ENCODE data around the gene OR1Q1.
"Not testable (repeated sequence)": the region's sequence is repeated elsewhere in the genome, so short reads cannot be mapped to it uniquely, and the experiment has no call there.

Gene OR1Q1, protein sequence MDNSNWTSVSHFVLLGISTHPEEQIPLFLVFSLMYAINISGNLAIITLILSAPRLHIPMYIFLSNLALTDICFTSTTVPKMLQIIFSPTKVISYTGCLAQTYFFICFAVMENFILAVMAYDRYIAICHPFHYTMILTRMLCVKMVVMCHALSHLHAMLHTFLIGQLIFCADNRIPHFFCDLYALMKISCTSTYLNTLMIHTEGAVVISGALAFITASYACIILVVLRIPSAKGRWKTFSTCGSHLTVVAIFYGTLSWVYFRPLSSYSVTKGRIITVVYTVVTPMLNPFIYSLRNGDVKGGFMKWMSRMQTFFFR

DNA sequence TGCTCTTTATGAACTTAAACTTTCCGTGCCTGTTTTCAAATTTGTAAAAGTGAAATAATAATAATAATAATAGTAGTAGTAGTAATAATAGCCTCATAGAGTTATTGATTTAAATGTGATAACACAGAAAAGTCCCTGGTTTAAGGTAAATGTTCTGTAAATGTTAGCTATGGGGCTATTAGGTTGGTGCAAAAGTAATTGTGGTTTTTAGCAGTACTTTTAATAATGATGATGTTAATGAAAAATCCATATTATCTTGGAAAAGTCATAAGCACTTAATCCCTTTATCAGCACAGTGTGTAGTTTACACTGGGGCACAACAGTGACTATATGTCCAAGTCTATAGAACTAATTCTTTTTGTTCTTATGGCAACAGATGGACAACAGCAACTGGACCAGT is at the start of gene OR1Q1:
Gene OR1Q1 (plus strand): TSS at position 377 of the 400 bp plus-strand sequence. CDS start 0 bp downstream, at position 377.
- DNase-seq: no peak

DNA sequence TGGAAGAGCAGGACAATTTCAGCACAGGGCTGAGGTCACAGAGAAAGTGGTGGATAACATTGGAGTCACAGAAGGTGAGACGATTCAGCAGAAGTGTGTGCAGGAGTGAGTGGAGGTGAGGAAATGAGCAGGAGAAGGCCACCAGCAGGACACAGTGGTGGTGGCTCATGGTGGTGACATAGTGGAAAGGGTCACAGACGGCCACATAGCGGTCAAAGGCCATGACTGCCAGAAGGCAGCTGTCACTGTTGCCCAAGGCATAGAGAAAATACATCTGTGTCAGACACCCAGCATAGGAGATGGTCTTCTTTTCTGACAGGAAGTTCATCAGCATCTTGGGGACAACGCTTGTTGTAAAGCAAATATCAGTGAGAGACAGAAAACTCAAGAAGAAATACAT is 46.6 kb upstream of the OR1Q1 start:
- no peak for DNase-seq

DNA sequence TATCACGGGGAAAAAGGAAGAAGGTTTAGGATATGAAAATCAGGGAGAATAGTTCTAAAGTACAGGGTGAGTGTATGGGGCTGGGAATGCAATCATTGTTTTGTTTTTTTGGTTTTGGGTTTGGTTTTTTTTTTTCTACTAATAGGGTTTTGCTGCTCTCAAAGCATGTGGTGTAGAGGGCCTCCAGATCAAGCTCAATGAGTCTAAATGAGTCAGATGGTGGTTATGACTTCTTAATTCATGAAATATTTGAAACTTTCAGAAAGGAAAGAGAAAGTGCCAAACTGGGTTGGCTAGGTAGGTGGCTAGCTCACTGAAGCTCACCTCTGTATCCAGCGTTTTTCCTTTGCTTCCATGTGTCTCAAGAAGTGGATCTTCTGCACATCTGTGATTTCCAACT is 42.1 kb upstream of the OR1Q1 start:
- no peak for DNase-seq

DNA sequence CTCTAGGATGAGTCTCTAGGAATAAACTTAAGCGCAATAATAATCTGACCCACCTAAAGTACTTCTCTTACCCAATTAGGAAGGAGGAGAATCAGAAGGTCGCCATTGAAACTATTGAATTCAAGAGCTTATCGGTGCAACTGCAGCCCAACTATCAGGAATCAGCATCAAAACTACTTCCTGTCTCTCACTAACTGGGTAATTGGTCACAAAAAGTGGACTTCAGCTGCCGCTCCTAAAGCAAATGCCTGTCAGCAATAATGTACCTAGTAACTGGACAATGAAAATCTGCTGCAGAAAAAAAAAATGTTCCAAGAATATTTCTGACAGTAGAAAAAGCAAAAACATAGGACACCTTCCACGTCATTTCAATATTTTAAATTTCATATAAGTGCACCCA is 34.7 kb upstream of the OR1Q1 start:
- DNase-seq: no peak

DNA sequence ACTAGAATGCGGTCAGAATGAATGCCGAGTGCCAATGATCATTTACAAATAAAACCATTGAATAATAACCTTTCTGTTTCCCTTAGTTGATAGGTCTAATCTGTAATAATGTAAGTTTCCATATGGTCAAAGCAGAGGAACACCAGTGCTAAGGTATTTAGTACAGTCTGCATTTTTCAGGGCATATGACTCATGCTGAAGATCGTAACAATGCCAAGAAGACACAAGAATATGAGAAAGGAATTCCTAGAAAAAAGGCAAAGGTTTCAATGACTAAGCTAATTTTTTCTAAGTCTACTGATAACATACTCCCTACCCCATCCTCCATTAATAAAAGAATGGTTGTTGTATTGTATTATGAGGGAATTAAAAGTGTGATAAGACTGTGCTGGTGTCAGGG is 34.2 kb upstream of the OR1Q1 start:
- DNase-seq: no peak

DNA sequence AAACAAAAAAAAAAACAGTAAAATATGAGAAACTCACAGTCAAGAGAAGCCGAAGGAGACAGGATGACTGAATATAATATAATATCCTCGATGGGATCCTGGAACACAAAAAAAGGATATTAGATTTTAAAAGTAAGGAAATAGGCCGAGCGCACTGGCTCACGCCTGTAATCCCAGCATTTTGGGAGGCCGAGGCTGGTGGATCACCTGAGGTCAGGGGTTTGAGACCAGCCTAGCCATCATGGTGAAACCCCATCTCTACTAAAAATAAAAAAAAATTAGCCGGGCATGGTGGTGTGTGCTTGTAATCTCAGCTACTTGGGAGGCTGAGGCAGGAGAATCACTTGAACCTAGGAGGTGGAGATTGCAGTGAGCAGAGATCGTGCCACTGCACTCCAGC is 31.3 kb upstream of the OR1Q1 start, which contains the start of gene OR1L8:
Gene OR1L8 (minus strand): TSS at position 101 of the 400 bp plus-strand sequence. CDS start 14,907 bp downstream, outside the sequence.
- not testable (repeated sequence) for DNase-seq

DNA sequence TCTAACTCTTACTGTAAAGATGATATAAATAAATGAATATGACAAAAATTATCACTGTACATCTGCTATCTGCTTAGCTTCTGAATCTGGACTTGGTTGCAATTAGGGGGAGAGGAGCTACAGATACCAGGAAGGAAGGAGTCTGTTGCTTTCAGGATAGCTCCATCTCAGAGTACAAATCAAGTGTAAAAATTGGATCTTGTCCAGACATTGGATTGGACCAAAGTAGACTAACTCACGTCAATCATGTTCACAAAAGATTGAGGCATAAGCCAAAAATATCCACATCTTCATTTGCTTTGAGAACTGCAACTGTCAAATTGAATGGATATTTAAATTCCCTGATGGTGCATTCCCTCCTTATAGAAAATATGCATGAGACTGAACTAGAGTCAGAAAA is 8.8 kb upstream of the OR1Q1 start:
- DNase-seq: no peak

DNA sequence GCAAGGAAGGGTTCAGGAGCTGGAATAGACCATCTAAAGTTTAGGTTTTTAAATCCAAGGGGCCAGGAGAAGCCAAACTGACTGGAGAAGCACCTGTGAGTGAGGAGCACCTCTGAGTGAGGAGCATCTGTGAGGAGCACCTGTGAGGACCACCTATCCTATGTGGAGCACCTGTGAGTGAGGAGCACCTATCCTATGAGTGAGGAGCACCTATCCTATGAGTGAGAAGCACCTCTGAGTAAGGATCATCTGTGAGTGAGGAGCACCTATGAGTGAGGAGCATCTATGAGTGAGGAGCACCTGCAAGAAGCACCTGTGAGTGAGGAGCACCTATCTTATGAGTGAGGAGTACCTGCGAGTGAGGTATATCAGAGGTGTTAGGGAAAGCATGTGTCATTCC is 8.0 kb upstream of the OR1Q1 start:
- DNase-seq: no peak

DNA sequence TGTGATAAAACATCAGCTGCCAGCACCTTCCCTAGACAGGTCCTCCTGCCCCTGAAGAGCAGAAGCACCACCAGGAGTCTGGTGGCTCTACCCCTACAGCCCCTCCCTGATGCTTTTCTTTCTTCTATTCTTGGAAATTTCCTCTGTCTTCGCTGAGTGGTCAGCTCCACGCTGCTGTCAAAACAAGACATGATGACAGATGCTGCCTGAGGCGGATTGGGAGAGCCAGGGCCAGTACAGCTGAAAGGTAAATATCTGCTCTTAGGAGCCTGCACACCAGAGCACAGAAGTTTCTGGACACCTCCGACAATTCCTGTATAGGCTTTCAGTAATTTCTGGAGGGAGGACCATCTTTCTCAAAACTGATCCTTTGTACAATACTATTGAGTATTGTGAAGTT is 4.7 kb upstream of the OR1Q1 start:
- DNase-seq: no peak

DNA sequence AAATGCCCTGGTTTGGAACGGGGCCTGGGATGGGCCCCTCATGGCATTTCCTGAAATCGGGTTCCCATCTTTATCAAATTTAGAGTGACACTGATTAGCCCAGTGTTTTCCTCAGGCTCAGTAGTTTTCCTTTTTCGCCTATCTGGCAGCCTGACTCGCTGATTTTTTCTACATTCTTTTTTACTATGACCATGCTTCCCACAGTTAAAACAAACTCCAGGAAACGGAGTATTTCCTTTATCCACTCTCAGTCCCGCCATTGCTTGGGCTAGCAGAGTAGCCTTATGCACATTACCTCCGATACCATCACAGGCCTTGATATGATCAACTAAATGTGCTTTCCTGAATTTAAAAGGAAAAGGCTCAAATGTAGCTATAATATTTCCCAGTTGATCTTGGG is 5.5 kb downstream of the OR1Q1 start:
- DNase-seq: no peak

DNA sequence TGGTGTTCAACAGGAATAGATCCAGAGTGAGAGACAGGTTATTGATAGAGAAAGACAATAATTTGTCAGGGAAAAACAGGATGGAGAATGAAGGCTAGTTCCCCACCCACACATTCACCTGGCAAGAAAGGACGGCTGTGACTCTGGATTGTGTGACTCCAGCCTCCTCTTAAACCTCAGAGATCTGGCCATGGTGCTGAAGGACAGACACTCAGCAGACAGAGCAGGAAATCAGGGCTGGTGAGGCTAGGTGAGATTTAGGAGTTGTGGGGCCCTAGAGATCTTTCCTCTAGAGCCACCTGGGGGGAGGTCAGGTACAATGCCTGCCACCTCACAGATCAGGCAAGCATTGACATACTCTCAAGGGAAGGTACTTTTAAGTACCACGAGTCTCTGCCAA is 27.7 kb downstream of the OR1Q1 start:
- DNase-seq: no peak

DNA sequence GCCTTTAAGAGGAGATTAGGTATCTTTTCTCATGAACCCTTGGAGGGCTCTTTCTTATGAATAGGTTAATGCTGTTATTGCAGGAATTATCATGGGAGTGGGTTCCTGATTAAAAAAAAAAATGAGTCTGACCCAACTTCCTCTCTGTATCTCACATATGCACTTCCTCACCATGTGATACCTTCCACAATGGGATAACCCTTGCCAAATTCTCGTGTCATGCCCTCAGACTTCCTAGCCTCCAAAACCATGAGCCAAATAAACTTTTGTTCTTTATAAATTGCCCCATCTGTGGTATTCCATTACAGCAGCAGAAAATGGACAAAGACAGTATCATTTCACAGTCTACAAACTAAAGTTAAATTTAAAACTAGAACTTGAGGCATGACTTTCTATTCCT is 41.8 kb downstream of the OR1Q1 start:
- DNase-seq: no peak

DNA sequence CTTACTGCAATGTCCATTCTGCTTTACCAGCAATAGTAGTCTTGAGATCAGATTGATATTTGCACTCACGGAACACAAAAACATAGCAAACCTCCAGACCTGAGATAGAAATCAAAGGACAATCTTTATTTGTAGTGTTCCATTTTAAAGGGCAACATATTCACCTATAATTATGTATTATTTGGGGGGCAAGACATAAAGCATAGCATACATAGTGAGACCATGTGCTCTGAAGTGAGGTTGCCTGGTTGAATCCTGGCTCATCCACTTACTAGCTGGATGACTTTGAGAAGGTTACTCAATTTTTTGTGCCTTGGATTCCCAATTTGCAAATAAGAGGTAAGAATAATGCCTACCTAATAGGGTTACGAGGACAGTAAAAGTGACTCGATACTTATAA is 43.0 kb downstream of the OR1Q1 start, which contains the start of gene OR1B1:
Gene OR1B1 (minus strand): TSS at position 101 of the 400 bp plus-strand sequence.
- no peak for DNase-seq

DNA sequence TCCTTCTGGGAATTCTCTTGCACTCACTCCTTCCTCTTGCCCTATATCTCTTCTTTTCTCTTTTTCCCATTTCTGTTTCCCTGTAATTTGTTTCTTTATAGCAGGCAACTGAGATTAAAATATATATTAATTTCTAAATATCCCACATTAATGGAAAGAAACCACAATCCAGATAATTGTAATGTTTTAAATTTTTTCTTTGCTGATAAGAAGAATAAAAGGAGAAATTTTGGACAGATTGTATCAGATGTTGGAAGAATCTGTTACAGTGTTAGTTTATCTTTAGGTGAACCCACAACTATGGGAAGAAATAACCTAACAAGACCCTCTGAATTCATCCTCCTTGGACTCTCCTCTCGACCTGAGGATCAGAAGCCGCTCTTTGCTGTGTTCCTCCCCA is 46.9 kb downstream of the OR1Q1 start, which contains the start of gene OR1L1:
Gene OR1L1 (plus strand): TSS at position 301 of the 400 bp plus-strand sequence. CDS start 0 bp downstream, at position 301.
- no peak for DNase-seq

Measured in suppressor macrophage treated with lipopolysaccharide for 4 hours (primary cell).